ENCODE results near the gene MARS1.
A peak's percentile ranks its signal among the peaks of the same experiment; 100 is the strongest.

The MARS1 gene

DNA sequence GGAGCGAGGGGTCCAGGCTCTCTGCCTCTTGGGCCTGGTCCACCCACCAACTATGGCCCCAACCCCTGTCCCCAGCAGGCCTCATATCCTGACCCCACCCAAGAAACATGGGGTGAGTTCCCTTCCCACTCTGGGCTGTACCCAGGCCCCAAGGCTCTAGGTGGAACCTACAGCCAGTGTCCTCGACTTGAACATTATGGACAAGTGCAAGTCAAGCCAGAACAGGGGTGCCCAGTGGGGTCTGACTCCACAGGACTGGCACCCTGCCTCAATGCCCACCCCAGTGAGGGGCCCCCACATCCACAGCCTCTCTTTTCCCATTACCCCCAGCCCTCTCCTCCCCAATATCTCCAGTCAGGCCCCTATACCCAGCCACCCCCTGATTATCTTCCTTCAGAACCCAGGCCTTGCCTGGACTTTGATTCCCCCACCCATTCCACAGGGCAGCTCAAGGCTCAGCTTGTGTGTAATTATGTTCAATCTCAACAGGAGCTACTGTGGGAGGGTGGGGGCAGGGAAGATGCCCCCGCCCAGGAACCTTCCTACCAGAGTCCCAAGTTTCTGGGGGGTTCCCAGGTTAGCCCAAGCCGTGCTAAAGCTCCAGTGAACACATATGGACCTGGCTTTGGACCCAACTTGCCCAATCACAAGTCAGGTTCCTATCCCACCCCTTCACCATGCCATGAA lies 16.8 kb upstream of the MARS1 start:
- no peak for DNase-seq (ENCODE audit: low read depth in 1 of 2, low spot score in 1 of 2)

DNA sequence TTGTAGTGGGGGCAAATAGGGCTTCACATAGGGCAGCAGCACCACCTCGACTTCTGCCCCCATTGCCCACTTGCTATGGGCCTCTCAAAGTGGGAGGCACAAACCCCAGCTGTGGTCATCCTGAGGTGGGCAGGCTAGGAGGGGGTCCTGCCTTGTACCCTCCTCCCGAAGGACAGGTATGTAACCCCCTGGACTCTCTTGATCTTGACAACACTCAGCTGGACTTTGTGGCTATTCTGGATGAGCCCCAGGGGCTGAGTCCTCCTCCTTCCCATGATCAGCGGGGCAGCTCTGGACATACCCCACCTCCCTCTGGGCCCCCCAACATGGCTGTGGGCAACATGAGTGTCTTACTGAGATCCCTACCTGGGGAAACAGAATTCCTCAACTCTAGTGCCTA lies 16.2 kb upstream of the MARS1 start:
- no peak for DNase-seq (ENCODE audit: low read depth in 1 of 2, low spot score in 1 of 2)

DNA sequence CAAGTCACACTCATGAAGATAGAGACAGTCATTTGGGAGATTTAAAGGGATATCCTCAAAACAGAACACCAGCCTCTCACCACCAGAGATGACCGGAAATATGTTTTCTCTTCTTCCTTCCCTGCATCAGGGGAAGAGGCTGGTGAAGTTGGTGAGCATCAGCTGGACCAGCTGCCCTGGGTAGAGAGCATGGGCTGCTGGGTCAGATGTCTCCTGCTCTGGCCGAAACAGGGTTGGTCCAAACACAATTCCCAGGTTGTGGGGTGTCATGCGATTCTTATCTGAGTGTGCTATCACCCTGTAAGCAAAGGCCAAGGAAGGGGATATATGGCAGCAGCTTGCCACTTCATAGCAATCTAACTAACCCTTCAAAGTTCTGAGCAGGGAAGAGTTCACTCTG lies 15.5 kb upstream of the MARS1 start:
- DNase-seq (ENCODE audit: low read depth in 1 of 2, low spot score in 1 of 2): no peak

DNA sequence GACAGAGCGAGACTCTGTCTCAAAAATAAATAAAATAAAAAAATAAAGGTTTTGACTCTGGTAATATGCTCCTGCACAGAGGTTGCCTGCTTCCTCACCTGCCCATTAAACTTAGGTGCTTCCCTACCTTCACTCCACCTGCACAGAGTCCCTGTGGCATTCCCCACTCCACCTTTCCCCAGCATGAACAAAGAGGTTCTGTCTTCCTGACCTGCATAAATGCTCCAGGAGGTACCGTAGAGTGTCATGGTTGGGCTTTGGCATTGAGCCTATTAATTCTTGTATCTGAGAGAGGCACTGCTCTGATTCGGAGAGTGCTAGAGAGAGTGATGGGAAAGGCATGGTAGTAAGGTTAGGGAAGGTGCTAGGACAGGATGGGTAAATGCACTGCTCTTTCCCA lies 14.5 kb upstream of the MARS1 start:
- no peak for DNase-seq (ENCODE audit: low read depth in 1 of 2, low spot score in 1 of 2)

DNA sequence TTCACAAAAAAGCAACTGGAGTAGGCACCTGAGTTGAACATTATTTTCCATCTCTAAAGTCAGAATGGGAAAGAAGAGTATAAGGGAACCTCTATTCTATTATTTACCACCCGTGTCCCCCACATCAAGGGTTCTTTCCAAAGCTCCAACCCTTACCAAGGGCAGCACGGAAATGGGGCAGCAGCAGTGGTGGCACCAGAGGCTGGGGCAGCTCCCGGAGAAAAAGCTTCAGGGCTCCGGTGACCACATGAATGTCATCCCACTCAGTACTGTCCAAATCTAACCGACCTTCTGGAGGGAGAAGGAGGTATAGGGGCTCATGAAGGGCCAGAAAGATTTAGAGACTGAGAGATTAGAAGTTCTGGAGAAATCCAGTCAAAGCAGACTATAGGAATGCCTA lies 14.0 kb upstream of the MARS1 start:
- DNase-seq (ENCODE audit: low read depth in 1 of 2, low spot score in 1 of 2): no peak

DNA sequence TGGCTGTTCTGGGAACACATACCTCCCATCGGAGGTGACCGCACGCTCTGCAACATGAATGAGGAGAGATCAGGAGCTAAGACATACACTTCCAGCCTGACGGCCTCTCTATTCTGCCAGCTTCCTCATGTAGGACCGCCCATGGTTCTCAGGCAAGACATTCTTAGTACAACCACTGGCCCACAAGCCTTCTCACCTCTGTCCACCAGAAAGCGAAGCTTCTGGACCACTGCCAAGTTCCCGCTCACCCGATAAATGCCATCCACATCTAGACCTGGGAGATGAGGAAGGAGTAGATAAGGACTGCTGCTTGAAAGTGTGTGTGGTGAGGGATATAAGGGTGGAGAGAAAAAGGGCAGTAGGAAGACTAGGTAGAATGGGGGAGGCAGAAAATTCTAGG lies 13.4 kb upstream of the MARS1 start:
- no peak for DNase-seq (ENCODE audit: low read depth in 1 of 2, low spot score in 1 of 2)

DNA sequence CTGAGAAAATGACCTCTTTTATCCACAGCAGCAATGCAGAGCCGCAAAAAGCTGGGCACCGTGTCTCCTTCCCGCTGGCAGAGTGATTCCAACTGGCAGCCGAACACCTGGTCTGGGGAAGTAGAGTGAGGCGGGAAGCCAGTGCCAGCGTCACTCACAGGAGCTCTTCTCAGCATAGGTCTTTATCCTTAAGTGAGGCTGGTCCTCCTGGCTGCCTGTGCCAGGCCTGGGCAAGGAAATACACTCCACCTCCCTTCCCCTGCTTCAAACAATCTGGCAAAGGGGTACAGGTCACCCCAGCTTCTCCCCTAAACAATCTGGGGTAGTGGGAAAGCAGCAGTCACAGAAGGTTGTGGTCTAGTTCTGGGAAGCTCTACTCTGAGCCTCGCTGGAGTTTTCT lies 13.0 kb upstream of the MARS1 start:
- DNase-seq (ENCODE audit: low read depth in 1 of 2, low spot score in 1 of 2): no peak

DNA sequence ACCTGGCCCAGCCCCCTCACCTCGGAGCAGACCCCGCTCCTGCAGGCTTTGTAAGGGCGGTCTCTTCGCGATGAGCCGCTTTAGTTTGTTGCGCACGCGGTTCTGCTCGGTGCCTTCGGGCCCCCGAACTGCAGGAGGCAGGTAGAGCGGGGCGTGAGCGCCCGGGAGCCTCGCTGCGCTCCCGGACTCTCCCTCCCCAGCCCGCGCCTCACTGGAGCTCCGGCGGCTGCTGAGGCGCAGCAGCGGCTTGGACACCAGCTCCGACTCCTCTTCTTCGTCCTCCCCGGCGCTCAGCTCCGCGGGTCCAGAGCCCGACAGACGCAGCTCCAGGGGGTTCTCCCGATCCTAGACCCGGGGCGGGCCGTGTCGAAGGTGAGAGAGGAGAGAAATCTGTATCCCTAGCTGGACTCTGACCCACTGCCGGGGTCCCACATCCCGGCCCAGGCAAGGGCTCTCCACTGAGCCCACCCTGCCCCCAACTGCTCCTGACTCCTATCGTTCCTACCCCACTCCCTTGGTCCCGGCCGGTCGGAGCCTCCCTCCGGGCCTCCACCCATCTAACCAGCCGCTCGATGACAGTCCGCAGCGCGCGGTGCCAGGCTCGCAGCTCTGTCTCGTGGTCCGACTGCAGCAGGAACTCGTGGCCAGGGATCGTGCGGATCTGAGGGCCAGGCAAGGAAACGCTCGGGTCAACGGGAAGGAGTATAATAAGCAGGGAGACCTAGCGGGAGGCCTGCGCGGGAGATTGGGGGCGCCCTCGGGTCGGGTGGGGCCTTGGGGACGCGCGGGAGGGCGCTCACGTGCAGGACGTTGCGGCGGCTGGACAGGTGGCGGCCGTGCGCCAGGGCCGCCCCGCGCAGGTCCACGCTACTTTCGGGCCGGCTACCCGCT lies 12.4 kb upstream of the MARS1 start:
- DNase-seq (ENCODE audit: low read depth in 1 of 2, low spot score in 1 of 2): no peak

DNA sequence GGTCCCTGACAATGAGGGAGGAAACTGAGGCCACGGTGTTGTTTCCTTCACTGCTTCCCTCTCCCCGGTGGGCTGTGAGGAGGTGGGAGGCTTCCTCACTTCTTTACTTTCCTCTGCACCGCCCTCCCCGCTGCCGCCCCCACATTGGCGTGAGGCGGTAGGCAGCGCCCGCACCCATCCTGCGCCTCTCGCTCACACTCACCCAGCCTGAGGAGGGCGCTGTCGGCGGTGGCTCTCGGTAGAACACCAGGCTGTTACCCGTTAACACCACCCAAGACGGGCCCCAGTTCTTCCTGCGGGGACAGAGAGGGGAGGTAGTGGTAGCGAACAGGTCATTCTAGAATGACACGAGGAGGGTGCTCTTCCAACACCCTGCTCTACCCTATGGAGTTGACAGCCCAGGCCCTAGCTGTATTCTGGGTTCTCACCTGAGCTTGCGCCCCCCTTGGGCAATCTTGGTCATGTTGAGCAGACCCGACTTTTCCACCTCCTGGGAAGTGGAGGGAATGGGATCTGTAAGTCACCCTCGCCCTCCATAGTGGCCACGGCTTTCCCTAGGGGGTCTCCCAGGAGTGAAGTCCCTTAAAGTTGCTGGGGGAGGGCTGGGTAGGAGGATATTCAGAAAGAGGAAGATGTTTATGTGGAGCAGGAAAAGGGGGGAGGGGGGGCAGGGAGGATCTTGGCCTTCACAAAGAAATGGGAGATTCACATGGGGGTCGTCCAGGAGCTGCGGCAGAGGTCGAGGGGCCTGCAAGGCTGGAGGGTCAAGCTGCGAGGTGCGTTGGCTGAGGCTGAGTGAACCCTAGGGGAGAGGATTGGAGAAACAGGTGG lies 11.5 kb upstream of the MARS1 start:
- peak in 1 of 2 donors; percentile 62 for DNase-seq (ENCODE audit: low read depth in 1 of 2, low spot score in 1 of 2)

DNA sequence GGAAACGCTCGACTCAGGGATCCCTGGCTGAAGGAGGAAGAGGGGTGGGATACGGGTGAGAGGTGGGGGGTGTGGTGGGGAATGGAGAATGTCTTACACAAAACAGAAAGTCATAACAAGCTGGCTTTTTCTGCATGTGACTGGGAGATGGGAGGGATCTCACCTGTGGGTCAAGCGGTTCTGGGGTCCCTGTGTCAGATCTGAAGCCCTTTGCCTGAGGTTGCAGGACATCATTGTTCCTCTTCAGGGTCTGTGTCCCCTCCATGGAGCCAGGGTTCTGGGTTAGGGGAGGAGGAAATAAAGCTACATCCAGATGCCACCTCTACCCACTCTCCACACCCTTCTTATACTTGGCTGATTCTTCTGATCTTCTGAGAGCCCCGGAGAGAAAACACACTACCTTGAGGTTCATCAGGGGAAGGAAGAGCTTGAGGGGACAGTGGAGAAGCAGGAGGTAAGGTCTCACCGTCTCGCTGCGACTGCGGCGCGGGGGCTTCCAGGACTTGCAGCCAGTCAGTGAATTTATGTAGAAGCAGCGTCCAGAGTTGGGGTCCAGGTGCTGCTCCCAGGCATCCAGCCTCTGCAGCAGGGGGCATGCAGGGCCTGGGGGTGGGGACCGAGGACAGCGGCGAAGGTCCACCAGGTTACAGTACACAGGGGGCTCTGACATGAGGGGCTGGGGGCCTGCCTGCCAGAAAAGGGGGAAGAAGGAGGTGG lies 10.7 kb upstream of the MARS1 start:
- DNase-seq (ENCODE audit: low read depth in 1 of 2, low spot score in 1 of 2): no peak

DNA sequence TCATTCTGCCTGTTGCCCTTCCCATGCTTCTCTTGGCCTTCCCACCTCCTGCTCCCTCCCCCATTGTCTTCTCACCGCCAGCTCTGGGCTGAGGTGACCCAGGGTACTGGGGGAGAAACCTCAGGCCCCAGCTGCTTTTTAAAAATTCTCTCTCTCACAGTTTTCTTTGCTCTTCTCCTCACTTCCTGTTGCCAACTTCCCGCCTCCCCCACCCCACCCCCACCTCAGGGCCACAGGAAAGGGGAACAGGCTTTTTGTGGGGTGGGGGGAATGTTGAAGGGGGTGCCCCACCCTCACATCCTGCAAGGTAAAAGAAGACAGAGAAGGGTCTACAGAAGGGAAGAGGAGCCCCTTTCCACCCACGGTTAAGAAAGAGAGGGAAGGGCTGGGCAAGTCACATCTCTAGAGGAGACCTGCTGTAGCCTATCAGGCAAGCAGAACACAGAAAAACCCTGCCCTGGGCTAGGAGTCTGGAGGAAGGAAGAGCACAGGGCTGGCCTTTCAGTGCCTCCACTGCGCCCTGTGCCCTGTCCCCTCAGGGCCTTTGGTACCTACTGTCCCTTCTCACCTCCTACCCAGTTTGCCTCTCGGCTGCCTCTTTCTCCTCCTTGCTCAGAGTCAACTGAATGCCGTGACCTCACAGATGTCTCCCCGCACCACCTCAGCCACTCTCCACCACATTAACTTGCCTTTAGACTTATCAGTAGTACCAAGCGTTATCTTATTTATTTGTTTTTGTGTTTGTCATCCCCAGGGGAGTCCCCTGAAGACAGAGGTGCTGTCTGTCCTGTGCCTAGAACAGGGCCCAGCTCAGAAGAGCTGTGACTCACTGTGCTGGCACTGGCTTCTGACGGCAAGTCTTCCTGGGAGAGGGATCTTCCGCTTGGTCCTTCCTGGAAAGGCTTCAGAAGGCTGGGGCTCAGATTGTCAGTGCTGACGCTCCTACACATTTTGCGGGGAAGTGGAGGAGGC lies 9.9 kb upstream of the MARS1 start:
- DNase-seq (ENCODE audit: low read depth in 1 of 2, low spot score in 1 of 2): no peak

DNA sequence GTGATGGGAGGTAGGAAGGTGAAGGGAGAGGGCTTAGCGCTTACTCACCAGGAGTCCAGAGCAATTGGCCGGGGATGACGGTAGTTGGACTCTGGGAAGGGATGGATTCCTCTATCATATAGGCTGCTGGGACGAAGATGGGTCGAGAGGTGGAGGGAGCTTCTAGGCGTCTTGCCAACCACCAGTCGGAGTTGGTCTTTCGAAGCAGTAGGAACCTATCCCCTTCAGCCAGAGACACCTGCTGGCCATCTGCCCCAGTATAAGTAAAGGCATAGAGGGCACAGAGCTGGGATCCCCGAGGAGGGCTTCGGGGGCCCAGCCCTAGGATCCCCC lies 8.9 kb upstream of the MARS1 start:
- no peak for DNase-seq (ENCODE audit: low read depth in 1 of 2, low spot score in 1 of 2)

DNA sequence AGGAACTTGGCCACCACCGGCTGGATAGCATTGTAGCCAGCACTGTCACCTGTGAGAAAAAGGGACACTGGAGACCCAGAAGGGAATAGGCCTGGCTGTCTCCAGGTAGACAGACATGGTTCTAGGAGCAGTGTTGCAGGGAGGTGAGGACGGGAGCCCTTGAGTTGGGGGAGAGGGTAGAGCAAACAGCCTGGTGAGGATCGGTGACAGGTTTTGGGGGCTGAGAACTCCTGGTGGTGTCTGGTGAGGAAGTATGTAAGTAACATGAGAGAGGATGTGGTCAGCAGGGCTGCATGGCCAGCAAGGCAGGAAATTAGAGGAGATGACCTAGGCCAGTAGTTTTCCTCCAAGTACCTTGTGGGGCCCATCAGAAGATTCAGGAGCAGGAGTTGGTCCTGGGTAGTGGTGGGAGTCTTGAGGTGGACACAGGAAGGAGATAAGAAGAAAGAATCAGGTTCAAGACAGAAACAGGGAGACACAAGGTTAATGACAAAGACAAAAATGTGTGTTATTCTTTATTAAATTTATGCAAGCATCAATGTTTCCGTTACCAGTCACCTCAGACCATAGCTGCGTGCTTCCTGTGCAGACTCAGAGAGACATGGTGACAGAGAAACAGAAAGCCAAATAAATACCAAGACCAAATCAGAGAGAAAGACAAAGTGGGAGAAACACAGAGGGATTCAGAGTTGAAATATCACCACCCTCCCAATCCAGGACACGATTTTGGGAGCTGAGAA lies 8.3 kb upstream of the MARS1 start, which contains the start of gene ARHGAP9:
ARHGAP9 (minus strand) TSS at position 491 of the 740 bp plus-strand sequence; CDS start at position 31, 460 bp downstream.
- no peak for DNase-seq (ENCODE audit: low read depth in 1 of 2, low spot score in 1 of 2)

DNA sequence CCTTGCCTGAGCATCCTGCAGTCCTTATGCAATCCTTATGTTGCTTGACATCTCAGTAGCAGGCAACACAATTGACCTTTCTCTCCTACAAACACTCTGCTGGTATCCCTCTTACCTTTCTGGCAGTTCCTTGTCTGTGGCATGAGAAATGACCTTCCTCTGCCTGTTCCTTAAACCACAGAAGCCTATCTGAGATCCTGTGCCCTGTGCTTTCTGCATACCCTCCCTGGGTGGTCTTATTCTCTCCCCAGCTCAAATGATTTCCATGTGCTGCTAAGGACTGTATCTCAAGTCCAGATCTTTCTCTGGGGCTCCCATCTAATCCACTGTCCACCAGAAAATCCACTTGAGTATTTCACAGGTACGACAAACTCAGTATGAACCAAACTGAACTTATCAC lies 6.2 kb upstream of the MARS1 start:
- DNase-seq (ENCODE audit: low read depth in 1 of 2, low spot score in 1 of 2): no peak

DNA sequence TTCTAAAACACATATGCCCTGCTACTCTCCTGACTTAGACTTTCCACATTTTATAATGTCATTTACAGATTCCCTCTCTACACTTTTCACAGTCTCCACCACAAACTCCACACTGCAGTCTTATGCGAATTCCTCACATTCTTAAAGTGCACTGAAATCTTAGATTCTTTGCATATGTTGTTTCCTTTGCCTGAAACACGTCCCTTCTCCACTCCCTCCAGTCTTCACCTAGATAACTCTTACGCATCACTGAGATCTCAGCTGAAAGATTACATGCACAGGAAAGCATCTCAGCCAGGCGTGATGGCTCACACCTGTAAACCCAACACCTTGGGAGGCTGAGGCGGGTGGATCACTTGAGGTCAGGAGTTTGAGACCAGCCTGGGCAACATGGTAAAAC lies 4.4 kb upstream of the MARS1 start:
- DNase-seq (ENCODE audit: low read depth in 1 of 2, low spot score in 1 of 2): no peak

DNA sequence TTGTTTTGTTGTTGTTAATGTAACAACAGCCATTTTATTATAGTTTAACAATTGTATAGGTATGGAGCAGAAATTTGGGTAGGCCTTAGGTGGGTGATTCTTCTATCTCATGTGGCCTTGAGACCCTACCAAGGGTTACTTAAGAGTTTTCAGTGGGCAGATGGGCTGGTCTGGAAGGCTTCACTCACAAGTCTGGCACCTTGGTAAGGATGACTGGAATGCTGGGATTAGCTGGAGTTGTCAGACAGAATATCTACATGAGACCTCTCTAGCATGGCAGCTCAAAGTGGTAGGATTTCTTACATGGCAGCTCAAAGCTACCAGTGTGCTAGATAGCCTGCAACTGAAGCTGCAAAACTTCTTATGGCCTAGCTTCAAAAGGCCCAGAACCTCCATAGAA lies 2.2 kb upstream of the MARS1 start:
- DNase-seq (ENCODE audit: low read depth in 1 of 2, low spot score in 1 of 2): no peak

DNA sequence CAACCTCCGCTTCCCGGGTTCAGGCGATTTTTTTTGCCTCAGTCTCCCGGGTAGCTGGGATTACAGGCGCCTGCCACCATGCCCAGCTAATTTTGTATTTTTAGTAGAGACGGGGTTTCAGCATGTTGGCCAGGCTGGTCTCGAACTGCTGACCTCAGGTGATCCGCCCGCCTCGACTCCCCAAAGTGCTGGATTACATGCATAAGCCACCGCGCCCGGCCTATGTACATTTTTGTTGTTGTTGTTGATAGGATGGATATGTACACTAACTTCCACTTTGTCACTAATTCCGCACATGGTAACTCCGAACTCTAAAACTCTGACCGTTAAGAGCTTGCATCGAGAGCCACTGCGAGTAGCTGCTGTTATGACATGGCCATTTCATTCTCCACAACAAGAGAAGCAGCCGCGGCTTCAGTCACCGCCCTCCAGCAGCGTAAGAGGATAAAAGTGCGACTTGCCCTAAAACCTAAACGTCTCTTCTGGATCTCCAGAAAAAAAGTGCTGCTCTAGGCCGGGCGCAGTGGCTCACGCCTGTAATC lies 742 bp upstream of the MARS1 start:
- DNase-seq (ENCODE audit: low read depth in 1 of 2, low spot score in 1 of 2): no peak

DNA sequence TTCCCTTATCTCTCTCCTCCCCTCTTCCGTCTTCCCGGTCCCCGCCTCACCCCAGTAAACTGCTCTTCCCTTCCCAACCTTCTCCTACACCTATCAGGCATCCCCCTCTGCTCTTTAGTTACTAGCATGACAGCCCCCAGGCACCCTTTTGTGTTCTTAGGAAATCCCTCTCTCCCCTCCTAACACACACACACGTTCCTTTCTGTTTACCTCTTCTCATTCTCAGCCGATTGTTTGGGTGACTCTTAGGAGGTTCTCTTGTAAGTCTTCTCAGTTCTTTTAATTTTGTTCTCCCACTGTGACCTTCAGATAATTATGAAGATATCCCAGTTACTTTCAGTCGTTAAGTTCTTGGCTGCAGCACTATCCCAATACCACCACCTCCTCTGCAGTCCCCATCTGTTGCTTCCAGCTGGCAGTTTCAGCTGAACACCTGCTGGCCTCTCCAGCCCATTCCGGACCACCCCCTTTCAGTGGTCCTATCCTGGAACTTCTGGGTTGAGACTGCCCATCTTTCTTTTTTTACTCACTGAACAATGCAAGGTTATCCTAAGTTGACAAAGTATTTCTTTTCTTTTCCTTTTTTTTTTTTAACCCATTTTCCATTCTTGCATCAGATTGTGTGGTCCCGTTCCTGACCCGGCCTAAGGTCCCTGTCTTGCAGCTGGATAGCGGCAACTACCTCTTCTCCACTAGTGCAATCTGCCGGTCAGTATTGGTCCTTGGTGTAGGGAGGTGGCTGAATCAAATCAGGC lies 711 bp downstream of the MARS1 start:
- DNase-seq (ENCODE audit: low read depth in 1 of 2, low spot score in 1 of 2): no peak

Data from stimulated activated CD4-positive, alpha-beta T cell treated with anti-CD3 and anti-CD28 coated beads, Interleukin-15, amount 100 ng/mL, for 1 hour (primary cell).